Fibroblast of skin of left biceps (primary cell): ENCODE results near the gene LRRC8A.
"Not testable (repeated sequence)": the region's sequence is repeated elsewhere in the genome, so short reads cannot be mapped to it uniquely, and the experiment has no call there.

Experiments used
- DNase-seq, 2 experiments: peaks; one replicate each; pipeline ENCODE4 v3.0.0-alpha.2; 2013; ENCODE audit warnings: low read depth in 2 of 2

The LRRC8A gene

GRCh38 chr9:128881884-128882676, at the start of gene LRRC8A, which contains the start of gene KYAT1:
Gene LRRC8A (plus strand): TSS chr9:128882133. CDS start chr9:128907165, 25,032 bp downstream.
Gene KYAT1 (minus strand): TSS chr9:128881950. CDS start chr9:128845405, 36,545 bp downstream.
- peak; percentile 85 to 87 for DNase-seq

DNA sequence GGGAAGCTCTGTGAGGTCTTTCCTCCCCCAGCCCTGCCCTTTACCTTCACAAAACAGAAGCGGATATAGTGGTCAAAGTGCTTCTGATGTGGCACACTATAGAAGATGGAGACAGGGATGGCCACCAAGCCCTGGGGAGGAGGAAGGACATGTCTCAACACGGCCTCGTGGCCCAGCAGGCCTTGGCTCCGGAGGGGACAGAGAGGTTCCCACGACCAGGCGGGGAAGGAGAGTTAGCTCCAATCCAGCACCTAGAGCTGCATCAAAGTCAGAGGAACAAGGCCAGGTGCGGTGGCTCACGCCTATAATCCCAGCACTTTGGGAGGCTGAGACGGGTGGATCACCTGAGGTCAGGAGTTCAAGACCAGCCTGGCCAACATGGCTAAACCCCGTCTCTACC, 48.2 kb upstream of the LRRC8A start:
- no peak for DNase-seq

DNA sequence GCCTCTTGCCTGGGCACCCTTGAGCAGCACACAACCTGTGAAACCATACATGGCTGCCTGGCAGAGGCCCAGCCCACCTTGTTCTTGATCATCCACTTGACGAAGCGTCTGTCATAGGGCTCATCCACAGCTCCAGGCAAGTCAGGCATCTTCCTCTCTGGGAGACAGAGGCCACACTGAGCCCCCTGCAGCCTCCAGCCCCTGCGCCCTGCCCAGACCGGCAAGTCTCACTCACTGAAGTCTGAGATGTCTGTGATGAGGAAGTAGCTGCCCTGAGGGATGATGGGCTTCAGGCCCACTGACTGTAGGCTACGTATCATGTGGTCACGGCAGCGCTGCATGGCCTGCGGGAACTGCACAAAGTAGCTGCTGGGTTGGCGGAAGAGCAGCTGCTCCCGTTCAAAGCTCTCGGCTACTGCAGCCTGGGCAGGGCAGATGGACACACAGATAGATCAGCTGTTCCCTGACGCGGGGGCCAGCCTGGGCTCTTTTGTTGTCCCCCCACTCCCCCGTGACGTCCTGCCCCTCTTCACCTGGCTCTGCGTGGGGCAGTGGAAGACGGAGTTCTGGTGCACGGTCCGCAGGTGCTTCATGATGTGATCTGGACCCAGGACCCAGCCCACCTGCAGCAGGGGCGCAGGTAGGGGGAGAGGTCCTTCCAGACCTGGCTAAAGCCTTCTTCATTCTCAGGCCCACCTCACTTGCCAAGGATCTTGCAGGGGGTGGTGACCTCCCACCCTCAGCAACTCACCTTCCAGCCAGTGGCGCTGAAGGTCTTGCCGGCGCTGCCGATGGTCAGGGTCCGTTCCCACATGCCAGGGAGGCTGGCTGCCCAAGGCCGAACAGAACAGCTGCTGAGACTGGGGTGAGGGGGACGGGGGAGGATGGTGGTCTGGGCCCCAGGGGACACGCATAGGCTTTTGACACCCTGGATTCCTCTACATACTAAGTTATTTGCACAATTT, 46.4 kb upstream of the LRRC8A start:
- no peak for DNase-seq

DNA sequence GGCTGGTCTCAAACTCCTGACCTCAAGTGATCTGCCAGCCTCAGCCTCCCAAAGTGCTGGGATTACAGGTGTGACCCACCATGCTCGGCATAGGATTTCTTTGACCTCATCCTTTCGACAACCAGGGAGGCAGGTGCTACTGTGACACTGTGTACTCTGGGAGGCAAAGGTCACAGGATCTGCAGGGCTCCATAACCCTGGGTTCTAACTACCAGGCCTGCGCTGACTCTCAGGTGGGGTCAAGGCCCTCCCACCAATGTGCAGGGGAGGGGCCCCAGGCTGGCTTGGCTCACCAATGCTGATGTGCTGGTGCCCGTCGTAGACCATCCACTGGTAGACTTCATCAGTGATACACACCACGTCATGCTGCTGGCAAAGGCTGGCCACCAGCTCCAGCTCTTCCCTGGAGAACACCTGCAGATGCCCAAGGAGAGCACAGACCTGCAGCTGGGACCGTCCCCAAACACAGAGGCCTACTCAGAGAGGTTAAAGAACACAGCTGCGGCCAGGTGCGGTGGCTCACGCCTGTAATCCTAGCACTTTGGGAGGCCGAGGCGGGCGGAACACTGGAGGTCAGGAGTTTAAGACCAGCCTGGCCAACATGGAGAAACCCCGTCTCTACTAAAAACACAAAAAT, 45.3 kb upstream of the LRRC8A start:
- DNase-seq = no peak

- DNase-seq = no peak
These were observed 43.6 kb upstream of the LRRC8A start for GRCh38 chr9:128838338-128838737.

DNA sequence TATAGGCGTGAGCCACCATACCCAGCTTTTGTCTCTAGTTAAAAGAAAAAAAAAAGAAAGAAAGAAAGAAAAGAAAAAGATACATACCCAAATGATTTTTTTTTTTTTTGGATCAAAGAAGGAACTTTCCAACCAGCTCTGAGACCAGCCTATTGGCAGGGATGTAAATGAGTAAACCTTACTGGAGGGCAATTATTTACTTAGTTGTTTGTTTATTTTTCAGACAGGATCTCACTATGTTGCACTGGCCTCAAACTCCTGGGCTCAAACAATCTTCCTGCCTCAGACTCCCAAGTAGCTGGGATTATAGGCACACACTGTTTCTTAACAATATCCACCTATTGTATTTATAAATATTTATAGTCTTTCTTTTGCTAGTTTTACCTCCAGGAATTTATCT, 41.4 kb upstream of the LRRC8A start:
- DNase-seq = no peak

DNA sequence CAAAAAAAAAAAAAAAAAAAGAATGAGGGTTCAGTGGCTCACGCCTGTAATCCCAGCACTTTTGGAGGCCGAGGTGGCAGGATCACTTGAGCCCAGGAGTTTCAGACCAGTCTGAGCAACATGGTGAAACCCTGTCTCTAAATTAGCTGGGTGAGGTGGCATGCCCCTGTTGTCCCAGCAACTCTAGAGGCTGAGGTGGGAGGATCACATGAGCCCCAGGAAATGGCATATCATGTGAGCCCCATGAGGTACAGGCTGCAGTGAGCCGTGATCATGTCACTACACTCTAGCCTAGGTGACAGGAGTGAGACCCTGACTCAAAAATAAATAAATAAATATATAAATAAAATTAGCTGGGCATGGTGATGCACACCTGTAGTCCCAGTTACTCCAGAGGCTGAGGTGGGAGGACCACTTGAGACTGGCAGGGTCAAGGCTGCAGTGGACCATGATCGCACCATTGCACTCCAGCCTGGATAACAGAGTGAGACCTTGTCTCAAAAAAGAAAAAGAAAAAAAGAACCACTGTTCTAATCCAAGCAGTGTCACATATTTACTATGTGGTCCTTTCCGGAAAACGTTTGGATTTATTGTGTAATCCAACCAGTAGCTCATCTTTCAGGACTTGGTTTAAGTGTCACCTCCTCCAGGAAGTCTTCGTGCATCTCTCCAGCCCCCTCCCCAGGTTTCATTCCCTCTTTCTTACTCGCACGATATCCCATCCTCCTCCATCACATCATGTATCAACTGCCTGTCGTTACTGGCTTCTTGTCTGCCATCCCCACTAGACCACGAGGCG, 40.0 kb upstream of the LRRC8A start:
- no peak for DNase-seq

DNA sequence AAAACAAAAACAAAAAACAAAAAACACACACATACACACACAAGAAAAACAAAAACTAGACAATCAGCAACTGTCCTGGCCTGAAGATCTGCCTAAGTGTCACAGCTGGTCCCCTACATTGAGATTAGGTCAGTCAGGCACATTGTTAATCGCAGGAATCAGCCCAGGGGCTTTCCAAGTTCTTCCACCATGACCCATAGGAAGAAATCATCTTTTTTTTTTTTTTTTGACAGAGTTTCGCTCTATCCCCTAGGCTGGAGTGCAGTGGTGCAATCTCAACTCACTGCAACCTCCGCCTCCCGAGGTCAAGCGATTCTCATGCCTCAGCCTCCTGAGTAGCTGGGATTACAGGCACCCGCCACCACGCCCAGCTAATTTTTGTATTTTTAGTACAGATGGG, 38.8 kb upstream of the LRRC8A start:
- DNase-seq = not testable (repeated sequence)

GRCh38 chr9:128845186-128845931, 36.6 kb upstream of the LRRC8A start:
- no peak for DNase-seq

DNA sequence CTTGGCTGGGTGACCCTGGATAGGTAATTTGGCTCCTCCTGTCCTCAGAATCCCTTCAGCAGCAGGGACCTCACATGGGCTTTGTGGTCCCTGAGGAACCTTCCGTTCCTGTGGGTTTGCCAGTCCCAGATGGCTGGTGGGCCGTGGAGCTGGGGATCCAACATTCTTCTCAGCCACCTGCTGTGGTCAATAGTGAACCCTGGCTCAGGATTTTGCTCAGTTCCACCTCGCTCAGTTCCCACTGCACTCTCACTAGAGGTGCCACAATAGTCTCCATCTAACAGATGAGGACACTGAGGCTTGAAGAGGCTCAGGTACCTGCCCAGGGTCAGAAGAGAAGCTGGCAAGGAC, 35.3 kb upstream of the LRRC8A start:
- no peak for DNase-seq

- no peak for DNase-seq
These were observed 34.1 kb upstream of the LRRC8A start for GRCh38 chr9:128847803-128848202.

DNA sequence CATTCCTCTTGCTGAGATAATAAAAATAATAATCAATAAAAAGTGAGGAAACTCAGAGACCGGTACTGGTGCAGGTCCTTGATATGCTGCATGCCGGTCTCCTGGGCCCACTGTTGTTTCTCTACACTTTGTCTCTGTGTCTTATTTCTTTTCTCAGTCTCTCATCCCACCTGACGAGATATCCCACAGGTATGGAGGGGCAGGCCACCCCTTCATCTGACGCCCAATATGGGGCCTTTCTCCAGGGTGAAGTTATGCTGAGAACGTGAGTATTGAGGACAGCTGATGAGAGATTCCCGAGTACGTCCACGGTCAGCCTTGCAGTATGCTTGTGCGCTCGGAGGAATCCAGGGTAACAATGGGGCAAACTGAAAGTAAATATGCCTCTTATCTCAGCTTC, 30.9 kb upstream of the LRRC8A start:
- not testable (repeated sequence) for DNase-seq

GRCh38 chr9:128851779-128852600, 29.9 kb upstream of the LRRC8A start:
- not testable (repeated sequence) for DNase-seq

GRCh38 chr9:128852646-128853045, 29.3 kb upstream of the LRRC8A start:
- DNase-seq = not testable (repeated sequence)

DNA sequence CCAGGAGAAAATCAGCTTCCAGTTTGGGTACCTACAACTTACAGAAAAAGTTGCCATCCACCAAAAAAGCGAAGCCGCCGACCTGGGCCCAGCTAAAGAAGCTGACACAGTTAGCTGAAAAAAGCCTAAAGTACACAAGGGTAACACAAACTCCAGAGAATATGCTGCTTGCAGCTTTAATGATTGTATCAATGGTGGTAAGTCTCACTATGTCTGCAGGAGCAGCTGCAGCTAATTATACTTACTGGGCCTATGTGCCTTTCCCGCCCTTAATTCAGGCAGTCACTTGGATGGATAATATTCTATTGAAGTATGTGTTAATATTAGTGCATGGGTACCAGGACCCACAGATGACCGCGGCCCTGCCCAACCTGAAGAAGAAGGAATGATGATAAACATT, 27.5 kb upstream of the LRRC8A start:
- not testable (repeated sequence) for DNase-seq

GRCh38 chr9:128858476-128858875, 23.5 kb upstream of the LRRC8A start:
- DNase-seq = not testable (repeated sequence)

- no peak for DNase-seq
These were observed 21.0 kb upstream of the LRRC8A start for GRCh38 chr9:128860937-128861336.

GRCh38 chr9:128861501-128861900, 20.4 kb upstream of the LRRC8A start:
- no peak for DNase-seq

DNA sequence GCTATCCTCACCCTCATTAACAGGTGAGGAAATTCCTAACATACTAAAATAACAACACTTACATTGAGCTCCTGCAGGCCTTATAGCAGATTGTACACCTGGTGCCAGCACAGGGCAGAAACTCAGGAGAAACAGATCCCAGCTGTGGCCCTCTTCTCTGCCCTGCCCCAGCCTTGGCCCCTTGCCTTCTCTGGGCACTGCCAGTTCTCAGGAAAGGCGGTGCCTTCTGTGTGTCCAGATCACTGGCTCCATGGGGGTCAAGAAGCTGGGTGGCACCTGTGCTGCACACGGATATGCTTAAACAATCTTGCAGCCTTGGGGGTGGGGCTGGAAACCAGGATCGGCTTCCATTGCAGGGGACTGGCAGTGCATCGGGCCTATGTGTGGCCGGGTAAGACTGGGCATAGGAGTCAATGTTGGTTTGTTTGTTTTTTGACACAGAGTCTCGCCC, 19.5 kb upstream of the LRRC8A start:
- DNase-seq = no peak

DNA sequence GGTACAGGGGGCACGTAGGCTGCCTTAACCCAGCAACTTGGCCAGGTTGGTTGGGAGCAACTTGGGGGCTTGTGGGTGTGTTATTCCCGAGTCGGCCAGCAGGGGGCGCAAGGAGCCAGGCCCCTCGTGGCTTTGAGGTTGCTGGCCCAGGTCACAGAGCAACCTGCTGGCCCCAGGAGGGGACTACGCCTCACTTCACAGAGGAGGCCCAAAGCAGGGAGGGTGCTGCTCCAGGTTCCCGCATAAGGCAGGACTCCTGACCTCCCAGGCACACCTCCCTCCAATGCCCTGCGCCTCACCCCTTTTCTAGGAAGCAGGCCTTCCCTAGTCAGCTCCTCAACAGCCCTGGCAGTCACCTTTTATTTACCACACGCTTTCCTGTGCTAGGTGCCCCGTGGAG, 18.3 kb upstream of the LRRC8A start:
- DNase-seq = no peak
